ENCODE data around the gene SLC17A1. TPM values are rescaled to one million over a fixed set of nuclear protein-coding genes. Genes with fewer than 3 reads are reported as not detected.

SLC17A1 gene, protein sequence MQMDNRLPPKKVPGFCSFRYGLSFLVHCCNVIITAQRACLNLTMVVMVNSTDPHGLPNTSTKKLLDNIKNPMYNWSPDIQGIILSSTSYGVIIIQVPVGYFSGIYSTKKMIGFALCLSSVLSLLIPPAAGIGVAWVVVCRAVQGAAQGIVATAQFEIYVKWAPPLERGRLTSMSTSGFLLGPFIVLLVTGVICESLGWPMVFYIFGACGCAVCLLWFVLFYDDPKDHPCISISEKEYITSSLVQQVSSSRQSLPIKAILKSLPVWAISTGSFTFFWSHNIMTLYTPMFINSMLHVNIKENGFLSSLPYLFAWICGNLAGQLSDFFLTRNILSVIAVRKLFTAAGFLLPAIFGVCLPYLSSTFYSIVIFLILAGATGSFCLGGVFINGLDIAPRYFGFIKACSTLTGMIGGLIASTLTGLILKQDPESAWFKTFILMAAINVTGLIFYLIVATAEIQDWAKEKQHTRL
- total RNA-seq, result not detected

DNA sequence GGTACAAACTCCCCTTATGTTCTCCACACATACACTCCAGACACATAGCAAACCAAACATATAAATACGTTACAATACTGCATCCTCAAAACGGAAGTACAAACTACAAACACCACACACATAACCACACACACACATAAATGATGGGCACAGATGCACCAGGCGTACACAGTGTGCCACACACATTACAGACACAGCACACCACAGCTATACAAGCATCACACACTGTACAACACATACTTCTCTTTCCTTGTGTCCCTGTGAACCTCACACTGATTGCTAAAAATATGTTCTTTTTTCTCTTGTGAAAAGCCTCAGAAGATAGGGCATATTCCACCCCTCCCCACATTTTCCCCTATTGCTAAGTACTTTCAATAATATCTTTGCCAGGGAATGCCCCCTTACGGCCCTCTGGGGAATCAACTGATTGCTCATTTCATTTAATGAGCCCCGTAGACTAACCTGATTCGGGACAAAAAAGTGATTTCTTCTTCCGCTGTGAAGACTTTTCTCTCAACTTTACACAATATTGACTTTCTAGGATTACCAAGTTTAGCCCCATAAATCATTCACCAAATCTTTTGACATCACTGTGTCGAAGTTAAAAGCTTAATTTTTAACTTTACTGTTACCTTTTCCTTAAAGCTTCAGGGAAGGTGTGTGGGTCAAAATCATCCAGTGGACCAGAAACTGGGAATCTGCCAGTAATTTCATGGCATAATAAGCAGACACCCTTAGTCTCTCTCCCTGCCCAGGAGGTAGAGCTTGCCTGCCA lies at the start of gene SLC17A1:
TSS of gene SLC17A1 (minus strand) at position 521 of the 775 bp plus-strand sequence. CDS start 1,495 bp downstream, outside the sequence.
- no peak for DNase-seq

- DNase-seq, result no peak
These were observed 48.7 kb upstream of the SLC17A1 start for GRCh38 chr6:25880601-25881000.

DNA sequence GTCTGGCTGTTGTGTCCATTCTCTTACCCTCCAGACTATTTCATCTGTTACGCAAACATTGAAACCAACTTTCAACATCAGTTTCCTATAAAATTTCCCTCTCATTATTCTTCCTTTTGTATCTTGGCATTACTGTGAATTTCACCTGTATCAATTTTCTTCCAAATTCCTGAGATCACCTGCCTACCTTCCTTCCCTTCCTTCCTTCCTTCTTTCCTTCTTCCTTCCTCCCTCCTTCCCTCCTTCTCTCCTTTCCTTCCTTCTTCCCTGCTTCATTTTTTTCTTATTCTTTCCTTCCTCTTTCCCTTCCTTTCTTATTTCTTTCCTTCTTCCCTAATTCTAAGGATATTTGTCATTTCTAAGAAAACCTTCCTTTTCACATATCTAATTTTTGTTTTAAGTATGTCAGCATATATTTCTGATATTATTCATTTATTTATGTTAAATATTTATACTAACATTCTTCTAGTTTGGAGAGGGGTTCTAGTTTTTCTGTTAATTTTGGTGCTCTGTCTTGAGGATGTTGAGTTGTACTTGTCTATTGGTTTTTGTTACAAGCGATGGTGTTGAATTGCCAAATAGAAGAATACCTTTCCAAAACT lies 47.0 kb upstream of the SLC17A1 start:
- no peak for DNase-seq

GRCh38 chr6:25875926-25876602 lies 44.2 kb upstream of the SLC17A1 start:
- DNase-seq, result no peak

DNA sequence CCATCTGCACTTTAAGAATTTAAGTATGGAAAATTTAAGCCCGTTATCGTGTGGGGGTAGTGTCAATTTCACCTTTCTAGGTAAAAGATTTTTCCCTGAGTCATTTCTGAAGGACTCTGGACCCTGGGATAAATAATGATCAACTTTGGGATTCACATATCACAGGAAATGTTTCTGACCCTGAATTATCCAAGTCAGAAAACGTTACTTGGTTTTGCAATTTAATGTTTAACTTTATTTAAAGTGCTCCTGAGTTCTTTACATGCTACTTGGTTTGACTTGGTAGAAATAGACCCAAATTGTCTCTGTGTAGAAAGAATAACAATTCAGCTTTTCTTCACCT lies 43.7 kb upstream of the SLC17A1 start:
- DNase-seq, result no peak

GRCh38 chr6:25874822-25875562 lies 43.1 kb upstream of the SLC17A1 start:
- no peak for DNase-seq

GRCh38 chr6:25874118-25874517 lies 42.3 kb upstream of the SLC17A1 start, which contains the start of gene SLC17A3:
Gene SLC17A3, minus strand, starts transcription at chr6:25874243. Its CDS starts 5,856 bp downstream, at chr6:25868387.
- no peak for DNase-seq

GRCh38 chr6:25872814-25873213 lies 41.0 kb upstream of the SLC17A1 start:
- no peak for DNase-seq

DNA sequence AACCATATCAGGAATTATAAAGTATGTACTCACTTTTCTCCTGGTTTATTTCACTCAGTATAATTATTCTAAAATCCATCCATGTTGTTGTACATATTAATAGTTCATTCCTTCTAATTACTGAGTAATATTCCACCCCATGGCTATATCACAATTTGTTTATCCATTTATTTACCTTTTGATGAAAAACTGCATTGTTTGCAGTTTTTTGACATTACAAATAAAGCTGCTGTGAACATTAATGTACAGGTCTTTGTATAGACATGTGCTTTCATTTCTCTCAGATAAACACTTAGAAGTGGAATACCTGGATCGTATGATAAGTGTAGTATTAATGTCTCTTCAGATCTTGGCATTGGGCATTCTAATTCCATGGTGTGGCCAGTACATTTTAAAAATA lies 38.0 kb upstream of the SLC17A1 start:
- DNase-seq, result no peak

DNA sequence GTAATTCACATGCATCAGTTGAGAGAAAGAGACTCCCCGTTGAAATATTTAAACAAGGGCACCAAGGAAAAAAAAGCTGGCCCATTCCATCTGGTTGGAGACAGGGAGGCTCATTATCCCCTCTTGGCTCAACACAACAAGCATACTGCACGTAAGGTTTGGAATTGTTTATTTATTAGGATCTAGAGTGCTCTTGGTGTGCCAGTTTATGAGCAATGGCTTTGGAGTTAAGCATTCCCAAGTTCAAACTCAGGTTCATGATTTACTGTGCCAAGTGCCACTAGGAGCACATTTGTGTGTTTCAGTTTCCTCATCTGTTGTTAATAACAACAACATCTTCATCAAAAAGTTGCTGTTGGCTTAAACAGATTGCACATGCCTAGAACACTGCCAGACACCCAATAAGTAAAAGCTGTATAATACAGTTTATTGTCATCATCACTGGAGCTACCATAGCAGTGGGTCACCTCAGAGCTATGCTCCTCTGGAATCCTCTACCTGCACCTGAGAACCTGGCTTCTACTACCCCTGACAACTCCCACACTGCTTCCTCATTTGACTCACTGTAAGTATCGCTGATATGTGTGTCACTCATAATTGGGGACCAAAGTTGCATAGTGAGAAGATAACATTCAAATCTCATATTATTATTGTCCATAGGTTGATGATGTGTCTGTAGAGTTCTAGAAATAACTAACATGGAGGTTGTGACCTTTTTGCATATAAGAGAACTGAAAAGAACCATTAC lies 36.8 kb upstream of the SLC17A1 start:
- no peak for DNase-seq

DNA sequence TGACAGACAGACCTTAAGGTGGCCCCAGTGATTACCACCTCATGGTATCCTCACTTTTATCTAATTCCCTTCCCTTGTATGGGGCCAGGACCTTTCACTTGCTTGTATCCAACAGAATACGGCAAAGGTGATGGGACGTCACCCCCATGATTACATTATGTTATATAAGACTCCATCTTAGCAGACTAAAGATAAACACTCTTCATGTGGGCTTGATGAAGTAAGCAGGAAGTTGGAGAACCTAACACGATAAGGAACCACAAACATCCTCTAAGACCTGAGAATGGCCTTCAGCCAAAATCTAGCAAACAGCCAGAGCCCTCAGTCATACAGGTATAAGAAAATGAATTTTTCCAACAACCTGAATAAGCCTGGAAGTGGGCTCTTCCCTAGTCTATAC lies 34.2 kb upstream of the SLC17A1 start:
- no peak for DNase-seq

DNA sequence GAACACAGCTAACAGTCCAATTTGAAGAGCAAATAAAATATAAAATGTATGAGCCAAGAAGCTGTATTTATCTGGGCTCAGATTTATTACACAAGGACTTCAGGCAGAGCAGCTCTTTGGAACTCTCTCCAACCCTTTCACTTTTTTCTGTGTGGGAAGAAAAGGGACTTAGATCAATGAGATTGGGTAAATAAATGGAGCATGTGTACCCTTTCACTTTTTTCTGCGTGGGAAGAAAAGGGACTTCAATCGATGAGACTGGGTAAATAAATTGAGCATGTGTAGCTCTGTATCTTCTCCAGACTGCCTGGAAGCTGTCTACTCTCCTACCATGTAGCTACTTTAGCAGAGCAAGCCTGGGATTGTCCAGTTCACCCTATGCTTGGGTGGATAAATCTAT lies 31.5 kb upstream of the SLC17A1 start:
- no peak for DNase-seq

- DNase-seq, result no peak
These were observed 30.3 kb upstream of the SLC17A1 start for GRCh38 chr6:25862199-25862598.

DNA sequence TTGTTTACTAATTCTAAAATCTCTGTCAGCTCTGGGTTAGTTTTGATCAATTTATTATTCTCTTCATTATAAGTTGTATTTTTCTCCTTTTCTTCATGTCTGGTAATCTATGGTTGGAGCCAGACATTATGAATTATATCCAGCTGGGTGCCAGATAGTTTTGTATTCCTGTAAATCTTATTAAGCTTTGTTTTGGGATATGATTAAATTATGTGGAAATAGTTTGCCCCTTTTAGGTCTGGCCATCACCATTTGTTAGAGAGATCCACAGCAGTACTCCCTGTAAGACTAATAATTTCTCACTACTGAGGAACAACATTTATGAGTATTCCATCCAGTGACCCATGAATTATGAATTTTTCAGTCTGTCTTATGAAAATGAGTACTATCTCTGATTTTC lies 20.9 kb upstream of the SLC17A1 start:
- DNase-seq, result no peak

DNA sequence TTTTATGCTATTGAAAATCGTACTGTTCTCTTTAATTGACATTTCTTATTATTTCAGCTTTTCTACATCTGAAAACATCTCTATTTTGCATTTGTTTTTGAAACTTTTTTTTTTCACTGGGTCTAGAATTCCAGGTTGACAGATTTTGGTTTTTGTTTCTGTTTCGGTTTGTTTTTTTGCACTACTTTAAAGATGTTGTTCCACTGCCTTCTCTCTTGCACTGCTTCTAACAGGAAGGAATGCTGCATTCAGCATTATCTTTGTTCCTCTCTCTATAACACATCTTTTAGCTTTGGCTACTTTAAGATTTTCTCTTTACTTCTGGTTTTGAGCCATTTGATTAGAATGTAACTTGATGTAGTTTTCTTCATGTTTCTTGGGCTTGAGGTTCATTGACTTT lies 20.1 kb upstream of the SLC17A1 start:
- no peak for DNase-seq

DNA sequence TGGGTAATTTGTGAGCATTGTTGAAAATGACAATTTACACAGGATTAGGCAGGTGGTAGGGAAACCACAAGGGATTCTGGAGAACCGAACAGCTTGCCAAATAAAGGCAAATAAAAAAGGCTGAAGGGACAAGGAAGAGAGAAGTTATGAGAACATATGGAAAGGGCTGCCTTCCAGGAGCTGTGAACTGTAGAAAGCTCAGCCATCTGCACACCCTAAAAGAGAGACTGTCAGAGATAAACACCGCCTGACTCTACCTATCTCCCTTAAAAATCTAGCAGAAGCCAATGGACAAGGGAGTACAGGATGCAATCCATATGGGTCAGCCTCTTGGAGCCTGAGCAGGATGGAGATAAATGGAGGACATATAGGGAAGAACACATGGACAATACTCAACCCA lies 12.7 kb upstream of the SLC17A1 start:
- no peak for DNase-seq

- no peak for DNase-seq
These were observed 10.7 kb upstream of the SLC17A1 start for GRCh38 chr6:25842526-25842925.

- no peak for DNase-seq
These were observed 3.8 kb upstream of the SLC17A1 start for GRCh38 chr6:25835442-25836283.

DNA sequence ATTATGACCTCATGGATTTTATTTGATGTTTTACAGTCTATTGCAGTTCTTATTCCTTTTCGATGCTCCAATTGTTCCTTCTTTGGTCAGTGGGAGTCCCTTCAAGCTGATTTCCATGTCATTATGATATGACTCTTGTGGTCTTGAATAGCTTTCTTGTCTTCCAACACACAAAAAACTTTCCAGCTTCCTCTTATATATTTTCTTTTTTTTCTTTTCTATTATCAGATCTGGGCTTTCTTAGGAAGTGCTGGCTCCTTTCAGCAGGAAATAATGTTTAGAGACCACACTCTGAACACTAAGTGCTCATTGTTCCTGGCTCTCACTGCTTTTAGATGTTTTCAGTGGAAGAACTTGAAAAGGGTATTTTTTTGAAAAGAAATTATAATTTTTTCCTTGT lies 3.1 kb upstream of the SLC17A1 start:
- no peak for DNase-seq

GRCh38 chr6:25833136-25833535 lies 1.3 kb upstream of the SLC17A1 start:
- DNase-seq, result no peak

Measured in occipital lobe (tissue), 2 donors.